Measurements from ENCODE around the gene PKD2L1.

PKD2L1 gene

DNA sequence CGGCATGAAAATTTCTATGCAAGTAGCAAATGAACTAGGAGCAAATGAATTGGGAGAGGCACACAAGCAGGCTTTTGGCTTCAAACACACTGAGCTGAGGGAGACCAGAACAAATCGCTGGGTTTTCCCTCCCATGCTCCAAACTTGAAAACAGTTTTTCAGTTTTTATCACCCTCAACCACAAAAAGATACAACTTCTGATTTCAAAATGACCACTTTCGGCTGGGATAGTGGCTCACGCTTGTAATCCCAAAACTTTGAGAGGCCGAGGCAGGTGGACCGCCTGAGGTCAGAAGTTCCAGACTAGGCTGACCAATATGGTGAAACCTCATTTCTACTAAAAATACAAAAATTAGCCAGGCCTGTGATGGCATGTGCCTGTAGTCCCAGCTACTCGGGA, 91.6 kb downstream of the PKD2L1 start:
- H3K9ac ChIP-seq (ENCODE audit: low read length): no peak overlapping the region
- H3K36me3 ChIP-seq (ENCODE audit: control insufficient read depth, insufficient read depth, low read length): peaks cover 29% of the 10 kb centered on the region
- H3K4me3 ChIP-seq (ENCODE audit: low read length): no peak overlapping the region
- no peak overlapping the region for H3K27ac ChIP-seq (ENCODE audit: low read depth, low read length)
- no peaks in the 10 kb centered on the region for H3K4me1 ChIP-seq (ENCODE audit: control insufficient read depth, insufficient read depth, low read length)
- no peaks in the 10 kb centered on the region for H3K27me3 ChIP-seq (ENCODE audit: control insufficient read depth, insufficient read depth, low read length)
